Esophagus squamous epithelium (tissue), 5 donors: ENCODE measurements around the gene MAPKAP1. TPM values are rescaled to one million over a fixed set of nuclear protein-coding genes. Genes with fewer than 3 reads are reported as not detected.

Experiments used
- DNase-seq: peaks from one replicate; lab custom pipeline; 2025; lab: John Stamatoyannopoulos, UW
- H3K27ac ChIP-seq, 4 donors: fragments of 200-600 bp; sonication (generic); one replicate each; pipeline ENCODE4 v1.5.1; 2016 to 2019; ENCODE audit warnings: mild to moderate bottlenecking in 1 of 4
- H3K27me3 ChIP-seq, 4 donors: fragments of 200-600 bp; sonication (generic); 1 replicate in 3 of 4; 2 replicates in 1 of 4; pipeline versions ENCODE4 v1.5.1 to v1.6.0; 2017 to 2021; ENCODE audit warnings: antibody characterized with exemption in 1 of 4
- H3K36me3 ChIP-seq, 3 donors: fragments of 200-600 bp; sonication (generic); one replicate each; pipeline ENCODE4 v1.5.1; 2016 to 2019
- H3K4me1 ChIP-seq, 3 donors: fragments of 200-600 bp; sonication (generic); one replicate each; pipeline ENCODE4 v1.5.1; 2017 to 2019
- H3K4me3 ChIP-seq, 4 donors: fragments of 200-600 bp; sonication (generic); 1 replicate in 3 of 4; 2 replicates in 1 of 4; pipeline ENCODE4 v1.5.1; 2016 to 2019; ENCODE audit warnings: mild to moderate bottlenecking in 2 of 4, moderate library complexity in 1 of 4
- H3K9me3 ChIP-seq, 3 donors: fragments of 200-600 bp; sonication (generic); one replicate each; pipeline ENCODE4 v1.5.1; 2016 to 2019
- POLR2A ChIP-seq, 4 donors: fragments of 450-650 bp; IDR thresholded peaks; one replicate each; pipeline ENCODE4 v1.6.1; 2017; ENCODE audit warnings: antibody characterized with exemption in 4 of 4, mild to moderate bottlenecking in 4 of 4, moderate library complexity in 3 of 4
- WGBS, 2 donors: methylation state at CpG; one replicate each; pipeline ENCODE4 v1.1.5; 2018; 5-methylcytosine and 5-hydroxymethylcytosine counted together
- intact Hi-C: fragments of 100-400 bp; cut with DNase I; formaldehyde crosslinking; loops from one replicate; pipeline ENCODE4 v1.15.0; 2022
- total RNA-seq, 4 donors: library from RNA; depleted of rRNA; stranded (reverse); fragments of >200 nt; gene quantifications; one replicate each; pipeline ENCODE4 v1.1.0, GENCODE V29; 2016
- TF ChIP-seq, protein P1 (sequence below), 6 experiments: fragments of 450-650 bp in 4 of 6; fragments of 200-600 bp in 2 of 6; sonication (generic) in 2 of 6; IDR thresholded peaks; one replicate each; pipeline ENCODE4 v1.5.1; 2016 to 2019; ENCODE audit warnings: antibody characterized with exemption in 6 of 6, mild to moderate bottlenecking in 4 of 6, moderate library complexity in 4 of 6
- donor health status: DM: yes; HTN: yes; CAD: no.

Gene MAPKAP1
- total RNA-seq, 4 donors from 2014 or later: 59.0 to 87.0 (median 70.9) TPM

DNA sequence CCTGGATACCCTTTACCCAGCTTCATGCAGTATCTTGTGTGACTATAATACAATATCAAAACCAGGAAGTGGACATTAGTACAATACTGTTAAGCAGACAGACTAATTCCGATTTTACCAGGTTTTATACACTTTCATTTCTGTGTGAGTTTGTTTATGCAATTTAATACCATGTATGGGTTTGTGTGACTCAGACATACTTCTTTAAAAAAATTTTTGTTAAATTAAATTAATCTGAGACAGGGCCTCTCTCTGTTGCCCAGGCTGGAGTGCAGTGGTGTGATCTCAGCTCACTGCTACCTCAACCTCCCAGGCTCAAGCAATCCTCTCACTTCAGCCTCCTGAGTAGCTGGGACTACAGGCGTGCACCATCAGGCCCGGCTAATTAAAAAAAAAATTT, 288.6 kb downstream of the MAPKAP1 start:
- intact Hi-C loops: no loop called here
- Histone ChIP-seq H3K36me3 (no peaks in the 10 kb centered on the region), H3K27me3 (no peaks in the 10 kb centered on the region), H3K4me1 (no peaks in the 10 kb centered on the region), H3K4me3 (no peak overlapping the region), H3K27ac (no peak overlapping the region), H3K9me3 (no peaks in the 10 kb centered on the region)
- TF ChIP-seq, protein P1, sequence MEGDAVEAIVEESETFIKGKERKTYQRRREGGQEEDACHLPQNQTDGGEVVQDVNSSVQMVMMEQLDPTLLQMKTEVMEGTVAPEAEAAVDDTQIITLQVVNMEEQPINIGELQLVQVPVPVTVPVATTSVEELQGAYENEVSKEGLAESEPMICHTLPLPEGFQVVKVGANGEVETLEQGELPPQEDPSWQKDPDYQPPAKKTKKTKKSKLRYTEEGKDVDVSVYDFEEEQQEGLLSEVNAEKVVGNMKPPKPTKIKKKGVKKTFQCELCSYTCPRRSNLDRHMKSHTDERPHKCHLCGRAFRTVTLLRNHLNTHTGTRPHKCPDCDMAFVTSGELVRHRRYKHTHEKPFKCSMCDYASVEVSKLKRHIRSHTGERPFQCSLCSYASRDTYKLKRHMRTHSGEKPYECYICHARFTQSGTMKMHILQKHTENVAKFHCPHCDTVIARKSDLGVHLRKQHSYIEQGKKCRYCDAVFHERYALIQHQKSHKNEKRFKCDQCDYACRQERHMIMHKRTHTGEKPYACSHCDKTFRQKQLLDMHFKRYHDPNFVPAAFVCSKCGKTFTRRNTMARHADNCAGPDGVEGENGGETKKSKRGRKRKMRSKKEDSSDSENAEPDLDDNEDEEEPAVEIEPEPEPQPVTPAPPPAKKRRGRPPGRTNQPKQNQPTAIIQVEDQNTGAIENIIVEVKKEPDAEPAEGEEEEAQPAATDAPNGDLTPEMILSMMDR (IDR thresholded peaks at IDR 0.05): no peak
- no peak for TF ChIP-seq POLR2A (IDR thresholded peaks at IDR 0.05)
- no peak for DNase-seq
- 64 to 79% methylated on average over 3 of the region's 3 CpGs for WGBS, 2 donors

DNA sequence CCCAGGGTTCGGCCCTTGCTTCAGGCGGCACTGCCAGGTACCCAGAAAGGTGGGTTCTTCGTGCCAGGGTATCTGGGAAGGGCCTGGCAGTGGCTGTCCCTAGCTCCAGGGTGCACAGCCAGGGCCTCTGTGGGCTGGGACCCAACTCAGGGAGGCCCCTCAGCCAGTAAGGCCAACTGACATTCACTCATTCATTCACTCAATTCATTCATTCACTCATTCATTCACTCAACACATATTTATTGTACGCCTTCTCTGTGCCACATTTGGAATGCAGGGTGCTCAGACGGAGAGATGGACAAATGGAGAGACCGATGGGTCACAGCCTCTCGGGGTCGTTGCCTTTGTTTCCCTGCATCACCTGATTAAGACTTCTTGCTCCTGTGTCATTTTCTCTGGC, 290.5 kb downstream of the MAPKAP1 start:
- WGBS, 2 donors: 88 to 94% methylated on average over 8 of the region's 8 CpGs
- Histone ChIP-seq H3K27me3 (no peaks in the 10 kb centered on the region), H3K4me3 (no peak overlapping the region), H3K4me1 (no peaks in the 10 kb centered on the region), H3K36me3 (no peaks in the 10 kb centered on the region), H3K9me3 (no peaks in the 10 kb centered on the region), H3K27ac (no peak overlapping the region)
- no peak for DNase-seq
- TF ChIP-seq, protein P1 (IDR thresholded peaks at IDR 0.05): no peak
- no peak for TF ChIP-seq POLR2A (IDR thresholded peaks at IDR 0.05)
- intact Hi-C loops: no loop called here

DNA sequence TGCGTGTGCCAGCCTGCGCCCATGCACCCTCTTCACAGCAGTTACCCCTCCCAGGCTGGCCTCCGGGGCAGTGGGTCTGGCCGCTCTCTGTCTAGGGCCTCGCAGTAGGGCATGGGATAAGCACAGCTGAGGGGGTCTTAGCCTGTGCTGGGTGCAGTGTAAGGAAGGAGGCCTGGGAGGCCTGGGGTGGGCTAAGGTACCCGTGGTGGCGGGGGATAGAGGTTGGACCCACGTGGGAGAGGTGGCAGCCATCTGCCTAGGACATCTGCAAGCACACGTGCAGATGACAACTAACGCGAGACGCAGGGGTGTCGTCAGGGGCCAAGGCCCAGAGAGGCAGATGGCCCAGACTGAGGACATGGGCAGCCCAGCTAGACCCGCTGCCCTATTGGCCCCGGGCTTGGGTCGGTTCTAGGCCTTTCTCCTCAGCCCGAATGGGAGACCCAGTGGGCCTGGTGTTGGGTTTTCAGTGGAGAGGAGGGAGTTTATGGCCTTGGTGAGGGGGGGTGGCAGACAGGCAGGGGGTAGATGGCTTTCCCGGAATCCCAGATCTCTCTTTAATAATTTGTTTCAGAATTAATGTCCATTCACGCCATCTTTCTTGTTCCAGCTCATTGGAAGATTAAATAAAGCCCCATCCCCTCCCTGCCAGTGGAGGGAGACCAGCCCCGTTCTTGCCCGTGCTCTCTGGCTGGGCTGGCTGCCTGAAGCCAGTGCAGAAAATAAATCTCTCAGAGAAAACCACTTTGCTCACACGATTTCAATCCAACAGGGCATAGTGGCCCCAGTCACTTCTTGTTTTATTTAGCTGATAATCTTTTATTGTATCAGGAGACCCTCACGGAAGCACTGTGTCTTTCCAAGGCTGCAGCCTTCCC, 291.2 kb downstream of the MAPKAP1 start:
- H3K27ac ChIP-seq: no peak overlapping the region
- no peak for DNase-seq
- 85 to 87% methylated on average over 13 to 15 of the region's 23 CpGs for WGBS, 2 donors

DNA sequence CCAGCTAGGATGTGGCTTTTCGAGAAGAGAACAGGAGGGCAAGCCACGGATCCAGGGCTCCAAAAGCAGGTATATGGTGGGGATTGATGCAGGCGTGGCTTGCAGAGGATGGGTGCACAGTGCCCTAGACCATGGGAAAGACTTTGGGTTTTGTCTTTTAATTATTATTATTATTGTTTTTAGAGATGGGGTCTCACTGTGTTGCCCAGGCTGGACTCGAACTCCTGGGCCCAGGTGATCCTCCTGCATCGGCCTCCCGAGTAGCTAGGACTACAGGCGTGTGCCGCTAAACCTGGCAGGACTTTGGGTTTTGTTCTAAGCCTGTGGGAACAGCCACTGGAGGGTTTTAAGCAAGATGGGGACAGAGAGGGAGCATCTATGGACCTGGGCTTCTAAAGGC, 293.4 kb downstream of the MAPKAP1 start:
- intact Hi-C loops: no loop called here
- H3K27ac ChIP-seq: no peak overlapping the region
- H3K27me3 ChIP-seq: peaks cover 0 to 8% (median 3%) of the 10 kb centered on the region in 4 donors
- no peak overlapping the region for H3K4me3 ChIP-seq
- TF ChIP-seq, protein P1 (IDR thresholded peaks at IDR 0.05): no peak
- TF ChIP-seq POLR2A (IDR thresholded peaks at IDR 0.05): no peak
- DNase-seq: no peak
- H3K36me3 ChIP-seq: no peaks in the 10 kb centered on the region
- peaks cover 0 to 7% (median 0%) of the 10 kb centered on the region in 3 donors for H3K4me1 ChIP-seq
- no peaks in the 10 kb centered on the region for H3K9me3 ChIP-seq
- WGBS, 2 donors: 92 to 96% methylated on average over 7 of the region's 8 CpGs

More for the DNA sequence above, 291.2 kb downstream of the MAPKAP1 start:
- TF ChIP-seq POLR2A (IDR thresholded peaks at IDR 0.05): no peak
- TF ChIP-seq, protein P1 (IDR thresholded peaks at IDR 0.05): no peak
- no peak overlapping the region for H3K4me3 ChIP-seq
- no peaks in the 10 kb centered on the region for H3K27me3 ChIP-seq
- intact Hi-C loops: no loop called here
- no peaks in the 10 kb centered on the region for H3K9me3 ChIP-seq
- no peaks in the 10 kb centered on the region for H3K4me1 ChIP-seq
- H3K36me3 ChIP-seq: no peaks in the 10 kb centered on the region

DNA sequence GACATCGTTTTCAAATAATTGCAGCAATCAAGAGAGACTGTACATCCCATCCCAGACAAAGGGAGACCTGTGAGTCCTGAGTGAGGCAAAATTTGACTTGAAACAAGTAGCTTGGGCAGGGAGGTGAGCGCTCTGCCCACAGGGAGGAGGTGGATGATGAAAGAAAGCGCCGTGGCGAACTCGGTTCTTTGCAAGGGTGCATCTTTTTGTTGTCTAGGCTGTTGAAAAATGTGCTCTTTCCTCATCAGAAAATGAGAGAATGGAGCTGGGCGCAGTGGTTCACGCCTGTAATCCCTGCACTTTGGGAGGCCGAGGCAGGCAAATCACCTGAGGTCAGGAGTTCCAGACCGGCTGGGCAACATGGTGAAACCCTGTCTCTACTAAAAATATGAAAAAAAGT, 294.8 kb downstream of the MAPKAP1 start:
- no peak overlapping the region for H3K4me3 ChIP-seq
- no peaks in the 10 kb centered on the region for H3K9me3 ChIP-seq
- no peak overlapping the region for H3K27ac ChIP-seq
- no peak for DNase-seq
- TF ChIP-seq POLR2A (IDR thresholded peaks at IDR 0.05): no peak
- TF ChIP-seq, protein P1 (IDR thresholded peaks at IDR 0.05): no peak
- H3K36me3 ChIP-seq: no peaks in the 10 kb centered on the region
- 71 to 81% methylated on average over 8 to 10 of the region's 10 CpGs for whole genome bisulfite sequencing, 2 donors
- peaks cover 0 to 20% (median 3%) of the 10 kb centered on the region in 4 donors for H3K27me3 ChIP-seq
- intact Hi-C loops: no loop called here
- peaks cover 0 to 19% (median 4%) of the 10 kb centered on the region in 3 donors for H3K4me1 ChIP-seq
